DMS153 treated with DMSO at 0.1 percent for 48 hours (cell line): ENCODE measurements around the gene ZDHHC6.
"Not testable (repeated sequence)": the region's sequence is repeated elsewhere in the genome, so short reads cannot be mapped to it uniquely, and the experiment has no call there.

Source experiments
- DNase-seq: peaks from one replicate; lab custom pipeline; 2025; ENCODE audit not compliant: unreplicated experiment; lab: John Stamatoyannopoulos, UW

The ZDHHC6 gene

GRCh38 chr10:112446055-112446854 is 459 bp downstream of the ZDHHC6 start:
- DNase-seq, result no peak

GRCh38 chr10:112442063-112442462 is 4.7 kb downstream of the ZDHHC6 start:
- DNase-seq, result no peak

GRCh38 chr10:112441520-112441919 is 5.2 kb downstream of the ZDHHC6 start:
- no peak for DNase-seq

- no peak for DNase-seq
Measured at GRCh38 chr10:112438356-112438755, 8.4 kb downstream of the ZDHHC6 start.

DNA sequence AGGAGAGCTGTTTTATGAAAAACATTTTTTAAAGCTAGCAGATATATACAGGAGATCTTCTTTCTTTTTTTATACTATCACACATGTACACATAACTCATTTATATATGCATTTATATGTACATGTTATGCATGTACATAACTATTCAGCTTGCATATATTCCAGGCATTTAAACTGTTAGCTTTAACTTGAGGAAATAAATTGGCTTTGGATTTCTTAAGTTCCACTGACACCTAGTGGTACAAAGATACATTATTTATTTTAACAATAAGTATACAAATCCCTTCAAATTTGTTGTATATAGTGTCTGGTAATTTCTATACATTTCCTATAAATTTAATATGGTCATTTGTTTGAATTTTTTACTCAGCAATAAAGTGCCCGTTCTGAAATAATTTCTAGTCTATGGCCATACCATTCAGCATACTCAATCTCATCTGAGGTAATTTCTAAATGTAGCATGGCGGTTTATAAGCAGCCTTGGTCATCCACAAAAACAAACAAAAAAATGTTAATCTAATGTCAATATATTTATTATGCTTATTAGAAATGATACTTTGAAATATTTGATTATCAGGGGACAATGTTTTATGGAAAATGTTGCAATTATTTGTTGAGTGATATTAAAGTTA is 11.6 kb downstream of the ZDHHC6 start:
- DNase-seq, result peak; percentile 11

GRCh38 chr10:112433136-112433535 is 13.6 kb downstream of the ZDHHC6 start:
- DNase-seq, result no peak

GRCh38 chr10:112429654-112430230 is 17.0 kb downstream of the ZDHHC6 start:
- no peak for DNase-seq

- no peak for DNase-seq
Measured at GRCh38 chr10:112429147-112429546, 17.6 kb downstream of the ZDHHC6 start.

GRCh38 chr10:112426111-112426510 is 20.6 kb downstream of the ZDHHC6 start:
- no peak for DNase-seq

DNA sequence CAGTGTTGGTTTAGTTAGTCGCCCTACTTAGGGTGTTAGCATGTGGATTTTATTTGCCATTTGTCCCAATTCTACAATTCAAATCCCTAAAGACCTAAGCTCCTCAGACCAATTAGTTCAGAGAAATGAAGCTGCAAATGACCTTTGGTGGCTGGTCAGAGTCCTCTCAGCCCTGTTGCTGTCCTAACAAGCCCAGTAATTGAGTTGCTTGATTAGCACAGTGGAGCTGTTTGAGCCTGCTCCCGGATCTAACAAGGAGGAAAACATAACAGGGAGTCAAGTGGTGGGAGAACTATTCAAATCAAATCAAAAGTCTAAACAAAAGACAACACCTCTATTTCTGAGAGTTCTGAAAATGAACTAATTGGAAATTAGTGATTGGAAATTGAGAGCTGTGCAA is 22.1 kb downstream of the ZDHHC6 start:
- DNase-seq, result no peak

GRCh38 chr10:112421731-112422130 is 25.0 kb downstream of the ZDHHC6 start:
- DNase-seq, result no peak

- no peak for DNase-seq
Measured at GRCh38 chr10:112412696-112413095, 34.0 kb downstream of the ZDHHC6 start.

DNA sequence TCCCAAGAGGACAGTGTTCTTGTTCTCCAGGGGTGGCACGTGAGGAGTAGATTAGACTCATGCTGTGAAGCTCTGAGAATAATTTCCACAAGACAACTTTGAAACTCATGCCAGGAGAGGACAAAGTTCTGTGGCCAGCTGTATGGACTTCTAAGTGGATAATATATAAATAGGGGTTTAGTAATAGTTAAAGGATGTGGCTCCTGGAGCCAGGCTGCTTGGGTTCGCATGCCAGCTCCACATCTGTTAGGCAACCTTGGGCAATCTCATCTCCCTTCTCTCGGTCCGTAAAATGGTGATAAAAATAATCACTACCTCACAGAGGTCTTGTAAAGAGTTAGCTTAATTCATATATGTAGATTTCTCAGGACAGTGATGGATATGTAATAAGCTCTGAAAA is 37.0 kb downstream of the ZDHHC6 start:
- DNase-seq, result no peak

DNA sequence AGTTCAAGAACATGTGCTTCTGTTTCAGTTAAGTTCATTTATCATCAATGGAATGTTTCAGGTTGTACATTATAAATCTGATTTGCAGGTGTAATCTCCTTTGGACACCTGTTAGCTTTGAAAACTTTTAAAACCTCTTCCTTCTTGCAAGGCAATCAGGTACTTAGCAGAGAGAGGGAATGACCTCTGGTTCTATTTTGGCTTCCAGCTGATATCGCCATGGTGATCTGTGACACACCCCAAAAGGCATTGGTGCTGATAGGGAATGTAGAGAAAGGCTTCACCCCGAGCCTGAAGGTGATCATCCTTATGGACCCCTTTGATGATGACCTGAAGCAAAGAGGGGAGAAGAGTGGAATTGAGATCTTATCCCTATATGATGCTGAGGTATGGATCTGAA is 37.4 kb downstream of the ZDHHC6 start:
- DNase-seq, result no peak

DNA sequence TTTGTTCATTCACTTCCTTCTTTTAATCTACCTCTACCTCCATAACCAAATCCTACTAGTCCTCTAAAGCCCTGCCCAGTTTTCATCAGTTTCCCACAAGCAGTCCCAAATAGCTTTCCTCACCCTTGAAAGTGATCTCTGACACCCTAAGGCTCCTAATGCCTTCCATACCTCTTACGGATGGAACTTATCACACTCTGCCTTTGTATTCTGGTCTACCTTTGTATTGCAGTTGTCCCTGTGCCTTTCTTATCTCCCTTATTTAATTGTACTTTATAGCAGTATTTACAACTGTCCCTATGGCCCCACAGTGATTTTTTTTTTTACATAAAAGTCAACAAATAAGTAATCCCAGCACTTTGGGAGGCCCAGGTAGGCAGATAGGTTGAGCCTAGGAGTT is 39.0 kb downstream of the ZDHHC6 start:
- no peak for DNase-seq

- not testable (repeated sequence) for DNase-seq
Measured at GRCh38 chr10:112406806-112407205, 39.9 kb downstream of the ZDHHC6 start.

DNA sequence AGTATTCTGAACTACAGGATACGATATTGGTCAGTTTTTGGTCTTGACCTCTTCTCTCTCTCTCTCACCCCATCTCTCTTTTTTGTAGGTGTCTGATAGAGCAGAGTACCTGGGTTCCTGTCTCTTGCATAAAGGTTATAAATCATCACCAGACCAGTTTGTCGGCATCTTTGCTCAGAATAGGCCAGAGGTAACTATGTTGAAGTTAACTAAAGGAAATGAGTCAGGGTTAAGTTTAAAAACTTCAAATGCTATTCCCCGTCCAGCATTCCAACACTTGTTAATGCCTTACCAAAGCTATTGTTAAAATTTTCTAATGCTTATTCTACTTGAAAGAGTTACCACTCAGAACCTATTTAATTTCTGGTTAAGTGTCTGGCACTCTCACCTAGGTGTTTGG is 42.1 kb downstream of the ZDHHC6 start:
- no peak for DNase-seq

DNA sequence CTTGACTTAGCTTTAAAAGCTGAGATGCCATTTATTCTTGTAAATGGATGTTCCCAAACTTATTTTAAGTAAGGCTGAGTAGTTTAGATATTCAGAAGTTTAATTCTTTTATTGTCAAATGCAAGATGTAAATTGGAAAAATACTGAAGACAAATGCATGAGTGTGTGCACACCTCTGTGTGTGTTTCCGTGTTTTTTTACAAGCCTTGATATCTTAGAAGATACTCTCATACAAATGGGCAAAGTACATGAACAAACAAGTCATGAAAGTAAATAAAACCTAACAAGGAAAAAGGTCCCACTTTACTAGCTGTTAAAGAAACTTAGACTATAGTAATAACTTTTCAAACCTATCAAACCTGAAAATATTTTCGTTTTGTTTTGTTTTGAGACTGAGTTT is 43.8 kb downstream of the ZDHHC6 start:
- DNase-seq, result no peak

- no peak for DNase-seq
Measured at GRCh38 chr10:112397592-112397991, 49.1 kb downstream of the ZDHHC6 start.

GRCh38 chr10:112395809-112396530 is 50.7 kb downstream of the ZDHHC6 start:
- no peak for DNase-seq

GRCh38 chr10:112394475-112394875 is 52.2 kb downstream of the ZDHHC6 start:
- DNase-seq, result no peak

- DNase-seq, result no peak
Measured at GRCh38 chr10:112393827-112394226, 52.9 kb downstream of the ZDHHC6 start.
